HG02678 (cell line): ENCODE measurements around the gene FIP1L1.
"Not testable (repeated sequence)": the region's sequence is repeated elsewhere in the genome, so short reads cannot be mapped to it uniquely, and the experiment has no call there.

Experiments
- ATAC-seq: cut with Tn5 transposase; IDR thresholded peaks from one replicate; pipeline ENCODE4 v1.9.1; 2021; ENCODE audit warnings: mild to moderate bottlenecking, moderate library complexity; ENCODE audit not compliant: unreplicated experiment

The FIP1L1 gene

DNA sequence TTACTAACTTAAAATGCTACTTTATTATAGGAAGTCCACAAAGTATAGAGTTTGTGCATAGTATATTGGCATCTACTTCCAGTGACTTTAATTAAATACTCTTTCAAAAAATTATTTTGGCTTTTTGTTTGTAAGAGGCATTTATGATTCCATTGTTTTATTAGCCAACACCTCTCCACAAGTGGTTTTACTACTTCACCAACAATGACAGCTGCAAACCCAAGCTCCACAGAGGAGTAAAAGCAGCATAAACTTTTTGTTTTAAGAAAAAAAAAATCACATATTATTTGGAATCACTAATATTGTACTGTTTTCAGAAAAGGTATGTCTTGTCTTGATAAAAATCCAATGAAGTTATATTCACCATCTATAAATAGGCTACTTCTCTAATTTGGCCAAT, 88.5 kb downstream of the FIP1L1 start:
- no peak for ATAC-seq

DNA sequence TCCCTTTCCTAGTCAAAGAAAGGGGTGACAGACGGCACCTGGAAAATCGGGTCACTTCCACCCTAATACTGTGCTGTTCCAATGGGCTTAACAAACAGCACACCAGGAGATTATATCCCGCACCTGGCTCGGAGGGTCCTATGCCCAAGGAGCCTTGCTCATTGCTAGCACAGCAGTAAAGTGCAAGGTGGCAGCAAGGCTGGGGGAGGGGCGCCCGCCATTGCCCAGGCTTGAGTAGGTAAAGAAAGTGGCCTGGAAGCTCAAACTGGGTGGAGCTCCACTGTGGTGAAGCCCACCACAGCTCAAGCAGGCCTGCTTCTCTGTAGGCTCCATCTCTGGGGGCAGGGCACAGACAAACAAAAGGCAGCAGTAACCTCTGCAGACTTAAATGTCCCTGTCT, 89.1 kb downstream of the FIP1L1 start:
- ATAC-seq = not testable (repeated sequence)

DNA sequence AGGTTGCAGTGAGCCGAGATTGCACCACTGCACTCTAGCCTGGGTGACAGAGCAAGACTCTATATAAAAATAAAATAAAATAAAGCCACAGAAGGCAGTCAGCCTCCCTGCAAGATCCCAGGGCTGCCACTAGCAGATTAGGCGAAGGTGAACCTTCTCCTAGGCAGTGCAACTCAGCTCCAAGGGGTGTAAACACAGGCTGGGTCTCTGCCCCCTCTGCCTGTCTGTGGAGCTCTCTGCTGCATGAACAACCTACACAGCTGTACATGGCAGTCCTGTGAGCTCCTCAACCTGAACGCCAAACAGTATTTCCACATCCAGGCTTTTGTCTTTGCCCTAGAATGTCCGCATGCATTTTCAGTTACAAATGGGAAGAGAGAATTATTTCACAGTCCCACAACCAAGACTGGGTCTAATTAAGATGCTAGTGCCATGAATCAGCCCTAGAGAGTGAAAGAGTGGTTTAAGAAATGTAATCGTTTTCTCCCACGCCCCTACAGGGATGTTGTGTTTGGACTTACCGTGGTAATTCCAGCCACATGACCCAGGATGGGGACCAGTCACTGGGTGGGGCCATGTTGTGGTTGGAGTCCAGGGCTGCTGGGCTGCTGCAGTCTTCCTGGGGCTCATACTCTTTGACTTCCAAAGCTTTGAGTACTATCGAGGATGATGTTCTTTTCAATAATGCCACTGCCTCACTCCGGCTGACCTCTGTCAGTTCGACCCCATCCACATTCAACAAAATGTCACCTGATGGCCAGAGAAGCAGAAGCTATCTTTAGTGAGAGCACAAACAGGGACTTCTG, 99.0 kb downstream of the FIP1L1 start:
- no peak for ATAC-seq

DNA sequence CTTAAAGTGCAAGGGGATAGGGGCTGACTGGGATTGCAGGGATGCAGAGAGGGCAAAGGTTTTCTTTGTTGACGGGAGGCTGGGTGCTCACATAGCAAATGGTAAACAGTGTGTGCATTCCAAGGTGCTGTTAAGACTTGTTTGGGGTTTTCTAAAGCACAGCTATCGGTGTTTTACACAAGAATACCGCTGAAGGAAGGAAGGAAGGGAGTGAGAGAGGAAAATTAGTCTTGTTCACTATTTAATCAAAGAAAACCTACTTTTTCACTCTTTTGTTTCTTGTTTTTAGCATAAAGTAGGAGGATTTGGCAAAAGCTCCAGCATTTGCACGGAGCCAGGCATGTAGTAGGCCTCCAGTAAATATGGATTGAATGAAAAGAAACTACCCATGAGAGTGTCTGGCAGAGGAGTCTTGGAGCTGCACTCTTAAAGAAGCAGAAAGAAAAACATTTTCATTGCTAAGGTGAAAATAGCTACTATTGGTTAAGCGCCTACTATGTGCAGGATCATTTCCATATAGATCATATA, 99.7 kb downstream of the FIP1L1 start:
- ATAC-seq = no peak

DNA sequence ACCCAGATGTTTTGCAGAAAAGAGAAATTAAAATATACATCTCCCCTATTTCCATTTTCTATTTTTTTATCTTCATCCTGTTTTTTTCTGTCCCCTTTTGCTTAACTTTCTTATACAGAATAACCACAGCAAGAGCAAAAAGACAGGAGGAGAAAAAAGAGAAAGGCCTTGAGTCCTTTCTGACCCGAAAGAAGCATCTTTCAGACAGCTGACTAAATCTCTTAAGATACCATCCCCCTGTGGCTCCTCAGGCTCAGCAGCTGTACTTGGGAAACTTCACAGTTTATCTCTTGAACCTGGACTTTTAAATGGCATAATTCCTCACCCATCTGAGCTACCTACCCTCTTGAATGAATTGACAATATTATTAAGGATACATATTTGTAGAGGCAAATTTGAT, 100.2 kb downstream of the FIP1L1 start:
- no peak for ATAC-seq

DNA sequence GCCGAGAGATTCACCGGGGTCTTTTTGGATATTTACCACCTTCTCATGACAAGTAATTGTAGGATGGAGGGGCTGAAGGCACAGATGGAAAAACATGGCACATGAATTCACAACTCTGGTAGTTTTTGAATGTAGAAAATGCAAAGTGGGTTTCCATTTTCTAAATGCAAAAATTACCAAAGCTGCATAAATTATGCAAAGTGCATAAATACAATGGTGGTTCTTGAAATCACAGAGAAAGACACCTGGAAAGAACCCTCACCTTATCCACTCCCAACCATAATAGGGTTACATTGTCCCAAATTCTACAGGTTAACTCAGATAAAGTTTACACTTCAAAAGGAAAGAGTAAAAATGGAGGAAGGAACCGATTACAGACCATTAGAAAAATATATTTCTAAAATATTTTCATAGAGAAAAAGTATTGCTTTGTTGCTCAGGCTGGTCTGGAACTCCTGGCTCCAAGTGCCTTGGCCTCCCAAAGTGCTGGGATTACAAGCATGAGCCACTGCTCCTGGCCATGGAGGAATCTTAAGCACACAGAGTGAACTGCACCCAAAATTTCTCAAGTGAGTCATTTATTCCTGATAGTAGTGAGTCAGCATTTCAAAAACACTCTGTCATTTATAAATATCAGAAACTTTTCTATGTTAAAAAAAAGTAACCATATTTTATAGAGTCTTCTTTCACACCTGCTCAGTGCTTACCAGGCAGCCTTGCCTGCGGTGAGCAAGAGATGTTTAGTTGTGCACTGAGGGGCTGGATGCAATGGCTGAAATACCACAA, 101.4 kb downstream of the FIP1L1 start:
- ATAC-seq = no peak

DNA sequence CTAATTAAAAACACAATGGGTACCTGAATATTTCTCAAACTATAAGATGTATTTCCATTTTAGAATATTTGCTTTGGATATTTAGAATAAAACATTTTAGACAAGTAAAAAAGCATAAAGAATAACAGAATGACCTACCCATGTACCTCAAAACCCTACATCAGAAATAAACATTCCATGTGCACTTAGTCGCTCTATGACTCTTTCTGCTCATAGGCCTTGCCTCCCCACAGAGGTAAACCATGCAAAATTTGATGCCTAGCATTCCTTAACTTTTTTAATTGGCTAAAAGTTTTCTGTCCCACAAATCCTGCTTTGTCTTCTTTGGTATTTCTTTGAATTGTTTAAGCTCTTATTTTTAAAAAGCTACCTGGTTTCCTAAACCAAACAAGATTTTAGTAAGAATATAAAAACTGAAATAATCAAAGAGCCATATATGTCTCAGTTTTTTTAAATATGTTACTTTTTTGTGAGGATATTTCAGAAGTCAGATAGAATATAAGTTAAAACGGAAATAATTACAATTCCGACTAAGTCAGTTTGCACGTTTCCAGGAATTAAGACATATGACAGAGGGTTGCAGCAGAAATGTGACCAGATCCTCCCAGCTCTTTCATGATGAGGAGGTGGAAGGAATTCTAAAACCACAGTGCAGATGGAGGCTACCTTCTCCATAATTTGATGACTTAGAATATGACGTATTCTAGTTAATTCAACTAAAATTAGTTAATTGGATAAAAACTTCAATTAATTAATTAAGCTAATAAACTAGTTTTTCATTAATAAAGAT, 102.5 kb downstream of the FIP1L1 start:
- ATAC-seq = no peak

DNA sequence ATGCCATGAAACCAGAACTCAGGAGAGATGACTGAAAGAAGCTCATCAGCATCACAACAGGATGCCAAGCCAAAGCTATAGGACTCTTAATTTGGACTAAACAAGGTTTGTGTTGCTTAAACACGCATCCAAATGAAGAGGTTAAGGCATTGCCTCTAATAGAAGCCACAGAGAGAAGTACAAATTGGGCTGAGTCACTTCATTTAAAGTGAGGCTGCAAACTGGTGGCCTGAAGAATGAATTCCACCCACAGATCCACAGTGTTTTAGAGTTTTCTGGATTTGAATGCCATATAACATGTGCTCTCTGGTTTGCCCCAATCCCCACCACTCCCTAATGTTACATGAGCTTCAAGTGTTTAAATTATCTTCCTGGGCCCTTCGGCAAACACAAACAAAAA, 103.5 kb downstream of the FIP1L1 start:
- no peak for ATAC-seq

DNA sequence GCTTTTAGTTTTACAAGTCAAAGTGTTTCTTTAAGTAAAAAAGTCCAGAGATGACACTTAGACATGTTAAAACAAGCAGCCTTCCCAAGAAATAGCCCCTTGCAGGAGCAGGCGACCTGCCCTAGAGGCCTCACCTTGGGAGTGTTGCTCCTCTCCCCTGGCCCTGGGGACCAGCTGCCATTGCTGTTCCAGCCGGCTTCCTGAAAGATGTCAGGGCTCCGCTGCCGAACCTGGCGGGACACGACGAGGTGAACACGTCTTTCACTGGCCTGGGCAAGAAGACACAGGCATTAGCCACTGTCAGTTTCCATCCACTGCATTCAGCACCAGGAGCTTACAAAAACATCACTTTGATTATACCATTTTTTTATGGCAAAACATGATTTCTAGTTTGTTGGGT, 104.1 kb downstream of the FIP1L1 start:
- ATAC-seq = no peak

DNA sequence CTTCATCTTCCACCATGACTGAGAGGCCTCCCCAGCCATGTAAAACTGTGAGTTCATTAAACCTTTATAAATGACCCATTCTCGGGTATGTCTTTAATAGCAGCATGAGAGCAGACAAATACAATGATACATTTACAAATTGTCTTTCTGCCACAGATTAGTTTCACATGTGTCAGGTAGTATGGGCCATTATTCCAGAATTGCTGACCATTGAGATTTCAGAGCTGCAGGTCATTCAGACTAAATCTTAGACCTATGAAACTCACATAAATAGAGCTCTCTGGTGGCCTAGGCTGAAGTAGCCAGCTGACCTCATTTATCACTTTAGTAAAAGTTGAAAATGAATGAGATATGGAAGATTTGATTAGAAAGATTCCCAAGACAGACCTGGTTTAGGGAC, 105.8 kb downstream of the FIP1L1 start:
- no peak for ATAC-seq

DNA sequence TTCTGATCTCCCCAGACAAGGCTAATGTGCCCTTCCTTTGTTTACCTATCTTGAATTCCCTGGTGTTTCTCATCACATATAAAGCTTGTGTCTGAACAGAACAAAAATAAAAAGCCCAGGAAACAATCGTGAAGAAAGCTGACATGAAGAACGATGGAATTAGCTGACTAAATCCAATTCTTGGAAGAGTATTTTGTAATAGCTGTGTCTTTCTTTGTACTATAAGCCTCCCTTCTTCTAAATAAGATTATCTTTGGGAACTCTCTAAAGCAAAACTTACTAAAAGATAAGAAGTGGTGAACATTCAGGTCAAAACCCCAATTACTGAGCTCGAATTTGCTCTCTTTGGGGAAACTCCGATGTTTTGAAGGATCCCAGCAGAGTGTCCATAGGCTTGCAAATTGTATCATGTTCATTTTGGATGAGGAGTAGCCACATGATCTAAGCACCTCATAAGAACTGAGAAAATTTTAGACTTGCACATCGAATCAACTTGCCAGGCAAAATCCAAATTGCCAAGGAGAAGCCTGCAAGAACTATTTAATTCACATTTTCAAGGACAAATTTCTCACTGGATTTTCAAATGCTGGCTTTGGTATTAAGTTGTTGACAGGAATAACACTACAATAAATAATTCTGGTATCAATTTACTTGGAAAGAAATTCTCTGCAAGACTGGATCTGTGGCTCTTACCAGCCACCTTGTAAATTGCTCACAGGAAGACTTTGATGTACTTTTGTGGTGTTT, 107.6 kb downstream of the FIP1L1 start:
- no peak for ATAC-seq

DNA sequence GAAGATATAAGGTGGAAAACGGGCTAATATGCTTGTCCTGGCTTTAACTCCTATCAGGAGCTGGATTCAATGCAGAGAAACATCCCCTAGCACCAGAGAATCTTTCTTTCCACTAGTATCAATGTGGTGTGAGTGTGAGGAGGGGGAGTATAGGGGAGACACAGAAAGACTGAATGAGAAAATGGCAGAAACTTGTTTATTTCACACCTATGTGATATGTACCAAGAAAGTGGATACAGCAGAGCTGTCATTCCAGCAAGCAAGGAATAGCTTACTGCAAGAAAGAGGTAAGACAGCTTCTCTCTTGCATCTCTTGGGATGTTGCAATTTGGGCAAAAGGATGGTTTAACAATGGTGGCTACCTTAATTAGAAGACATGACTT, 108.2 kb downstream of the FIP1L1 start:
- ATAC-seq = no peak

DNA sequence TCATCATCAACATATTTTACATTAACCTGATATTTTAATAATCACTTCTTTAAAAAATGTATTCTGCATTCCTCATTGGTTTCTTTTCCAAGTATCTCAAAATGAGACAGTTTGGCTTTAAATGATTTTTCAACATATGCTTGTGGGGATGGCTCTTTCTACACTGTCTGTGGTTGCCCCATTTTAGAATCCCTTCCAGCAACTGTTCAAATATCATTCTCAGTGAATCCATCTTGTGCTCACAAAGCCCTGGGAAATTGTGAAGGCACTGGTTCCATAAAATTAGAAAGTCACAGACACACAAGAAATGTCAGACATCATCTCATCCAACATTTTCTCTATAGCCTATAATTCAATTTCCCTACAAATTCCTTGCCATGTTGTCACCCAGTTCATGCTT, 110.3 kb downstream of the FIP1L1 start:
- ATAC-seq = no peak

DNA sequence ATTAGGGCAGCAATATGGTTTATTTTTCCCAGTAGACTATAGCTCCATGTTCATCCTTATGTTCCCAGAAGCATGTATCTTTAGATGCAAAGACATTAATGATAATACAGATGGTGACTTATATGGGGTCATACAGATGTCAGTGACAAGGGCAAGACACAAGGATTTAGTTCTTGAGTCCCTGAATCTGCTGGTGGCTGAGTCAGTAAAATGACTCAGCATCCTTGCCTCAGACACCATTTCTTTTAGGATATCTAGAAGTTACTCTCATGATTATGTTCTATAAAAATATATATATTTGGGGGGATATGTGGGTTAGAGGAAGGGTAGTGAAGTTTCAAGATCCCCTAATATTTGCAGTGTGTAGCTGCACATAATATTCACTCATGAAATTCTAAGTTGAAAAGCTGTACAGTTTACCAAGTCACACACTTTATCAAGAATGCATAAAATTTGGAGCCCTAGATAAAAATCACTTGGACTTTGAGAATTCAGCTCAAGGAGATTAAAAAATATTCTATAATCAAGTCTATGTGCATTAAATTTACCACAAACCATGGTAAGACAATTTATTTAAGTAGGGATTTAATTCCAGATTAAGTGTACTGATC, 111.9 kb downstream of the FIP1L1 start:
- no peak for ATAC-seq

DNA sequence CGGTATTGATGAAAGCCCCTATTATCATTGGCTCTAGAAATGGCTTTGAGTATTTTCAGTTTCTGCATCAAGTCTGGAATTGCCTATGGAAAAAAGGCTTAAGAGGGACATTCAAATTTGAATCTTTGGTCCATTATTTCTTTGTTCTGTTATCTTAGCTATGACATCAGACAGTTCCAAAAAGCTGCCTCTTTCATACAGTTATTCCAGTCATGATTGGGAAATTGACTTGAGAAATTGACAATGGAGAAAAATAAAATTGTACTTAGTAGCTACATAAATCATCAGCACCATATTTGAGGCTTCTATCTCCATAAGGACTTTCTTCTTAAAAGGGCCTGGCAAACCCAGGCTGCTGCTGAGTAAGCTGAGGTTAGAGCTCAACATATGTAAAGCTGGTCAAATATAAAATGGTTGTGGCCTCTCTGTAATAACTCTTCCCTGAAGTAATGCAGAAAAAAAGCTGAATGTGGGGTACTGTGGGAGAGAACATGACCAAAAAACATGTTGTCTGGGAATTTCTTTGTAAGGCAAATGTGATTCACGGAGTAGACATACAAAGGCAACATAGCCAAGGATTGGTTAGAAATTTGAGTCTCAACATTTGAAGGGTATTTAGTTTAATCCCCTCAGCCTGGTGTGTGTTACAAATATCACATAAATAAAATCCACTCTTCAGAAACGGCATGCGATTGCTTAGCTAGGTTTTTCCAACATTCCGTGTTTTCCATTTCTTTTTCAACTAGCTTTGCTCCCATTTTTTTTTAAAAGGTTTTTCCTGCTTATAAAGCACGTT, 112.9 kb downstream of the FIP1L1 start:
- no peak for ATAC-seq

DNA sequence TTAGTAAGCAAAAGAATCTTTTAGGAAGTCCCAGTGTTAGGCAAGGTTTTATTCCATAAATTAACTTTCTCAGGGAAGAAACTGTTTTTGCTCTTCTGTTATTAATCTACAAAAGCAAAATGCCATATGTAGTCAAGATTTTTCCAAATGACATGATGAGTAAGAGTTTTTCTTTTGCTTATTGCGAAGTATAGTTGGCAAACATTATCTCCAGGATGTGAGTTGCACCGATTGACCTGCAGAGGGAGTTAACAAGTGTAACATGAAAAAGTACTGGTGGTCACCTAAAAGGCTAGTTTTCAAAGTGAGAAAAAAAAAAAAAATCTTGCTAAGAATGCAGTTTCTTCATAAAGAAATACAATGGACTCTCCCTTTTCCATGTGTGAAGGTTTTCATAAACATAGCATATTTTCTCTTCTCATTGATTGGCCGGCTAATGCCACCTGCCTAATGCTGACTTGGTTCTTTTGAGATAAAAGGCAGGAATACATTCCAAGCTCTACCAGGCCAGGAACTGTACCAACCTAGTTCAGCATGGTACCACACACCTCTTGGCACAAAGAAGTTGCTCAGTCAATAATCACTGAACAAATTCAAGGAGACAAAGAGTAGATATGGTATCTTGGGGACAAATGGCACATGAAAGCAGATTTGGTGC, 113.7 kb downstream of the FIP1L1 start:
- no peak for ATAC-seq

DNA sequence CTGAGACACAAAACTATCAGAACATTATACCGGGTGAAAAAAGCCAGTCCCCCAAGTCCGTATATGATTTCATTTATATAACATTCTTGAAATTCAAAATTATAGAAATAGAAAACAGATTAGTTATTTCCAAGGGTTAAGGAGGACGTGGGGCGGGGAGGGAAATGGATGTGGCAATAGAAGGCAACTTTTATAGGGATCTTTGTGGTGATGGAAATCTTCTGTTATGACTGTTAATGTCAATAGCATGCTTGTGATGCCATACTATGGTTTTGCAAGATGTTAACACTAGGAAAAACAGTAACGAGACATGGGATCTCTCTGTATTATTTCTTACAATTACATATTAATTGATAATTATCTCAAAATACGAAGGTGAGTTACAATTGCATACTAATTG, 117.4 kb downstream of the FIP1L1 start:
- ATAC-seq = no peak

DNA sequence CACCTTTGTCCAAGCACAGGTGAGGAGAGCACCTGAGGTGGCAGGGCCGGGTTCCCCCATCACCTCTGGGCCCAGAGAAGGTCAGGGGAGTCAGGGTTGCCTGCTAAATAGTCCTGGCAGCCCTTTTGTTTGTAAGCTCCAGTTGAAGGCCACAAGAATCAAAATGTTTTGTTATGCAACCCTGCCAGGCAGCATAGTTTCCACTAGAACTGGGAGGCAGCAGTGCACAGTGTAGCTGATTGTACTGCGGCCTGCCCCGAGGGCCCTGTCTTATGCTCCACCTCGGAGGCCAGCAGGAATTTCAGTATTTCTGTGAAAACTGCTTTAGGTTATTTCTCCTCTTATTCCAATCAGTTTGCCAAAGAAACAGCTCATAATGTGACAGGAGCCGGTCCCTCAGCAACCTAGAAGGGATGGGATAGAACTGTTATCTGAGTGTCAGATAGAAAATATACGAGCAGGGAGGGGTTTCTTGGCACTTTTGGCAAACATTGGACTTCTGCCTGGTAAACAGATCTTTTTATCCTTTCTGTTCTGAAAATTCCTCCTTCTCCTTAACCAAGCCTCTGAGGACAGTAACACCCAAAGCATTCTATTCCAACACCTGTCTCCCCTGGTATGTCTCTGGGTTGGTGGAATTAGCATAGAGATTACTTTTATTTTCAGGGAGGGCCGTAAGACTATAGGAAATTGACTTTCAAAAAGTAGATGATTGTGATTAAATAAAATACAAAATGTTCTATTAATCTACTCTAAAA, 120.2 kb downstream of the FIP1L1 start:
- ATAC-seq = no peak
